MM.1S (cell line): ENCODE results near the gene NBEAL2.

Source experiments
- DNase-seq: peaks from one replicate; pipeline ENCODE4 v3.0.0-alpha.2; 2015
- H2AFZ ChIP-seq: fragments of 300-600 bp; sonication (generic); 2 replicates; pipeline ENCODE4 v1.6.0; 2016; ENCODE audit warnings: antibody characterized with exemption, low read length
- H3F3A ChIP-seq: fragments of 300-600 bp; sonication (generic); 2 replicates; pipeline ENCODE4 v1.6.1; 2016; ENCODE audit warnings: mild to moderate bottlenecking, antibody characterized with exemption, low read length, moderate library complexity, mixed read lengths; ENCODE audit not compliant: insufficient read depth
- H3K27ac ChIP-seq: fragments of 300-600 bp; sonication (generic); 2 replicates; pipeline ENCODE4 v1.5.1; 2016; ENCODE audit warnings: mild to moderate bottlenecking, low read length
- H3K27me3 ChIP-seq: fragments of 300-600 bp; sonication (generic); replicated peaks from 2 replicates; pipeline ENCODE4 v1.6.0; 2016; ENCODE audit warnings: low read length; ENCODE audit not compliant: insufficient read depth
- H3K36me3 ChIP-seq: fragments of 300-600 bp; sonication (generic); replicated peaks from 2 replicates; pipeline ENCODE4 v1.6.1; 2016; ENCODE audit warnings: mild to moderate bottlenecking, low read length, mixed read lengths; ENCODE audit not compliant: insufficient read depth
- H3K4me1 ChIP-seq: fragments of 300-600 bp; sonication (generic); 2 replicates; pipeline ENCODE4 v1.6.1; 2016; ENCODE audit warnings: low read length, mixed read lengths
- H3K4me2 ChIP-seq: fragments of 300-600 bp; sonication (generic); 2 replicates; pipeline ENCODE4 v1.6.0; 2016; ENCODE audit warnings: low read depth, low read length
- H3K4me3 ChIP-seq: fragments of 300-600 bp; sonication (generic); 2 replicates; pipeline ENCODE4 v1.5.1; 2016; ENCODE audit warnings: low read length, mixed read lengths
- H3K79me2 ChIP-seq: fragments of 300-600 bp; sonication (generic); 2 replicates; pipeline ENCODE4 v1.6.1; 2016; ENCODE audit warnings: mixed run types, low read length, mixed read lengths
- H3K9ac ChIP-seq: fragments of 300-600 bp; sonication (generic); 2 replicates; pipeline ENCODE4 v1.6.1; 2016; ENCODE audit warnings: low read length, mixed read lengths
- H3K9me2 ChIP-seq: fragments of 300-600 bp; sonication (generic); replicated peaks from 2 replicates; pipeline ENCODE4 v1.6.1; 2016; ENCODE audit warnings: mild to moderate bottlenecking, low read length, mixed read lengths; ENCODE audit not compliant: insufficient read depth
- H3K9me3 ChIP-seq: fragments of 300-600 bp; sonication (generic); replicated peaks from 2 replicates; pipeline ENCODE4 v1.6.1; 2016; ENCODE audit warnings: mild to moderate bottlenecking, low read length, mixed read lengths; ENCODE audit not compliant: insufficient read depth
- H4K20me1 ChIP-seq: fragments of 300-600 bp; sonication (generic); 2 replicates; pipeline ENCODE4 v1.6.1; 2016; ENCODE audit warnings: mild to moderate bottlenecking, low read length, moderate library complexity, mixed read lengths; ENCODE audit not compliant: insufficient read depth
- EZH2 ChIP-seq: fragments of 300-600 bp; sonication (generic); optimal IDR thresholded peaks from 2 replicates; pipeline ENCODE3; 2017; ENCODE audit warnings: low read depth, mild to moderate bottlenecking, antibody characterized with exemption, low read length, mixed read lengths
- EZH2phosphoT487 ChIP-seq: fragments of 300-600 bp; sonication (generic); IDR thresholded peaks from 2 replicates; pipeline ENCODE4 v1.6.1; 2018; ENCODE audit warnings: antibody characterized with exemption, low read length
- TF ChIP-seq, protein P1 (sequence below): fragments of 300-600 bp; sonication (generic); IDR thresholded peaks from 2 replicates; pipeline ENCODE4 v1.5.1; 2016; ENCODE audit warnings: antibody characterized with exemption, low read length, mixed read lengths

Gene NBEAL2

DNA sequence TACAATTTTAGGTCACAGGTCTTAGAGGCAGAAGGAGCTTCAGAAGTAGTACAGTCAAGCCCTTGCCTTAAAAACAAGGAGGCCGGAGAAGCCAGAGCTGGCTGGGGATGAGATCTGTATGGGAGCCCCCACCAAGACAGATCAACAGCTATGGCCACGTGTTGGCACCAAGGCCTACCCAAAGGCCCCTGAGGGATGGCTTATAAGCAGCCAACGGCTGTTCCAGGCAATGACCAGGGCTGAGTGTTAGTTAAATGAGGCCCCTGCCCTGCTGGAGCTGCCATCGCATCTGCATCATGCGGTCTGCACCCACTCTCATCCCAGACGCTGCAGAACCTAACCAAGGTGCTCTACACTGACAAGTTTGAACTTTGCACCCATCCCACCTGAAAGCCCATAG is 46.2 kb upstream of the NBEAL2 start:
- no peak overlapping the region for H3K4me2 ChIP-seq
- DNase-seq: no peak
- no peak for TF ChIP-seq EZH2
- TF ChIP-seq EZH2phosphoT487: no peak
- TF ChIP-seq, protein P1, sequence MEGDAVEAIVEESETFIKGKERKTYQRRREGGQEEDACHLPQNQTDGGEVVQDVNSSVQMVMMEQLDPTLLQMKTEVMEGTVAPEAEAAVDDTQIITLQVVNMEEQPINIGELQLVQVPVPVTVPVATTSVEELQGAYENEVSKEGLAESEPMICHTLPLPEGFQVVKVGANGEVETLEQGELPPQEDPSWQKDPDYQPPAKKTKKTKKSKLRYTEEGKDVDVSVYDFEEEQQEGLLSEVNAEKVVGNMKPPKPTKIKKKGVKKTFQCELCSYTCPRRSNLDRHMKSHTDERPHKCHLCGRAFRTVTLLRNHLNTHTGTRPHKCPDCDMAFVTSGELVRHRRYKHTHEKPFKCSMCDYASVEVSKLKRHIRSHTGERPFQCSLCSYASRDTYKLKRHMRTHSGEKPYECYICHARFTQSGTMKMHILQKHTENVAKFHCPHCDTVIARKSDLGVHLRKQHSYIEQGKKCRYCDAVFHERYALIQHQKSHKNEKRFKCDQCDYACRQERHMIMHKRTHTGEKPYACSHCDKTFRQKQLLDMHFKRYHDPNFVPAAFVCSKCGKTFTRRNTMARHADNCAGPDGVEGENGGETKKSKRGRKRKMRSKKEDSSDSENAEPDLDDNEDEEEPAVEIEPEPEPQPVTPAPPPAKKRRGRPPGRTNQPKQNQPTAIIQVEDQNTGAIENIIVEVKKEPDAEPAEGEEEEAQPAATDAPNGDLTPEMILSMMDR: no peak
- H2AFZ ChIP-seq: no peak overlapping the region
- no peak overlapping the region for H3K27ac ChIP-seq
- peaks cover 32% of the 10 kb centered on the region for H4K20me1 ChIP-seq
- H3K4me1 ChIP-seq: peaks cover 35% of the 10 kb centered on the region
- 0 out of 2 replicates have a peak, but pooled peaks cover 7% of the 10 kb centered on the region for H3K36me3 ChIP-seq
- H3F3A ChIP-seq: peaks cover 5% of the 10 kb centered on the region; the same call in 1 of the 2 replicates
- H3K79me2 ChIP-seq: peaks cover 89% of the 10 kb centered on the region
- H3K9me3 ChIP-seq: no peaks in the 10 kb centered on the region
- no peaks in the 10 kb centered on the region for H3K27me3 ChIP-seq
- no peak overlapping the region for H3K4me3 ChIP-seq
- no peak overlapping the region for H3K9ac ChIP-seq
- H3K9me2 ChIP-seq: no peaks in the 10 kb centered on the region

DNA sequence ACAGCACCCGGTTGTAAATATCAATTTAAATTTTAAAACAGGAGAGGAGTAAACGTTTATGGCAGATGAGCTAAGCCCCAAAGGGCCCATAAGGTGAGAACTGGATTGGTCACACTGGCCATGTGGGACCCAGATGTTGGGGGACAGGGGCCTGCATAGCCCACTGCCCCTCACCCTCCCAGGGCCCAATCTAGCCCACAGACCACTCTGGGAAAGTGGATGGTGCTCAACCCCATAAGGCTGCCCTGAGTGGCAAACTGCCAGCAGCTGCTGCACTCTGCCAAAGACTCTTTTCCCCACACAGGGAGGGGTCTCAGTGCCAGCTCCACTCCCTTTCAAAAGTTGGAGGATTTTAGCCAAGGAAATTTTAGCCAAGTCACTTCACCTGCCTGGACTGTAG is 45.4 kb upstream of the NBEAL2 start:
- H3K4me3 ChIP-seq: no peak overlapping the region
- 0 out of 2 replicates have a peak, but pooled peaks cover 5% of the 10 kb centered on the region for H3K36me3 ChIP-seq
- H3K4me1 ChIP-seq: peaks cover 27% of the 10 kb centered on the region
- H3K9ac ChIP-seq: no peak overlapping the region
- no peak for TF ChIP-seq EZH2phosphoT487
- no peak for TF ChIP-seq EZH2
- TF ChIP-seq, protein P1: no peak
- no peak for DNase-seq
- H3K27ac ChIP-seq: no peak overlapping the region
- peaks cover 32% of the 10 kb centered on the region for H4K20me1 ChIP-seq
- no peaks in the 10 kb centered on the region for H3K9me3 ChIP-seq
- H3F3A ChIP-seq: no peaks in the 10 kb centered on the region; the same call in 1 of the 2 replicates
- no peak overlapping the region for H2AFZ ChIP-seq
- H3K27me3 ChIP-seq: no peaks in the 10 kb centered on the region
- peaks cover 94% of the 10 kb centered on the region for H3K79me2 ChIP-seq
- no peaks in the 10 kb centered on the region for H3K9me2 ChIP-seq
- no peak overlapping the region for H3K4me2 ChIP-seq

DNA sequence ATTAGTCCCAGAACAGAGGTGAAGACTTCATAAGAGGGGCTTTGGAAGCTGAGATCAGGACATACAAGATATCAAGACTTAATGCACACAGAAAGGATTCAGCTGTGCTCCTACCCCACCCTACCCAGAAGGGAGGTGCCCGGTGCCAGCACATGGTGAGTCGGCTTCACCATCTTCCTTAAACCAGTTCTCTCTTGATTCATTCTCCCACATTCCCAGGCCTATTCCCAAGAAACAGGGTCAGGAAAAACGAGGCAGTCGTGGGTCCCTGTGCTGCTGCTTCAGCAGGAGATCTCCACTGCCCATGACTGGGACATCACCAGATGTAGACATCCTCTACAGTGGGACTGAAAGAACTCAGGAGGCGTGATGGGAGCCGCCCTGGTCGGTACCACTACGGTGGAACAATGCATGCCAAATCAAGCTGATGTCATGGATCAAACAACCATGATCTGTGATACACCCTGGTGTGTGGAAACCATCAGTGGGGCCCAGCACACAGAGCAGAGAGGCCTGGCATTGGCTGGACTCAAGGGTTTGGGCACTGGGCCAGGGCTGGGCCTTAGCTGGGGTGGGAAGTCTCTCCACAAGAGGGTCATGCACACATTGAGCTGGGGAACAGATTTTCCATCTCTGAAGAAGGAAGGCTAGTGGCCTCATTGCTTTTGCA is 44.8 kb upstream of the NBEAL2 start:
- Histone ChIP-seq H4K20me1 (peaks cover 32% of the 10 kb centered on the region), H3K9me3 (no peaks in the 10 kb centered on the region), H3K27ac (no peak overlapping the region), H3K4me2 (no peak overlapping the region), H3K4me3 (no peak overlapping the region), H3K9me2 (no peaks in the 10 kb centered on the region), H3K27me3 (no peaks in the 10 kb centered on the region), H3K79me2 (peaks cover 94% of the 10 kb centered on the region), H3K4me1 (peaks cover 24% of the 10 kb centered on the region), H2AFZ (no peak overlapping the region), H3F3A (no peaks in the 10 kb centered on the region; the same call in 1 of the 2 replicates), H3K9ac (no peak overlapping the region), H3K36me3 (no peaks in the 10 kb centered on the region)
- no peak for DNase-seq
- no peak for TF ChIP-seq EZH2phosphoT487
- TF ChIP-seq EZH2: no peak
- TF ChIP-seq, protein P1: no peak
